ENCODE data around the gene CC2D2B. TPM values are rescaled to one million over a fixed set of nuclear protein-coding genes. Genes with fewer than 3 reads are reported as not detected.
"Not testable (repeated sequence)": the region's sequence is repeated elsewhere in the genome, so short reads cannot be mapped to it uniquely, and the experiment has no call there.

The CC2D2B gene
- total RNA-seq, 1 experiment from 2014 or later = not detected

DNA sequence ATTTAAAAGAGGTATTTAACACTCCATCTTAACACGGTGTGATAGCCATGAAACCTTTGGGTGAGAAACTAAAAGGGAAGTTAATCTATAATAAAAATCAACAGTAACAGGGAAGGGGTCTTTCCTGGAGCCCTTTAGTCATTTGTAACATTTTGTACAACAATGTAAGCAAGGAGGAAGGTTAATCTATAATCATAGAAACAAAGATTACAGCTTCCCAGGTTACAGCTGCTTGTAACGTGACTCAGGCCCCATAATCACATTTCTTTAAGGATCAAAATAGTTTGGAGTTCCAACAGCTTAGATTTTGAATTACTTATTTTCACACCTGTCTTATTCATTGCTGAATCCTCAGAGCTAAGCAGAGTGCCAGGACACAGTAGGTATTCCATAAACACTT, 17.9 kb upstream of the CC2D2B start:
- Histone ChIP-seq H3K4me1 (ENCODE audit: insufficient read depth, low read length, poor library complexity, severe bottlenecking) (no peaks in the 10 kb centered on the region), H3K9me3 (ENCODE audit: low read depth, low read length, poor library complexity, severe bottlenecking) (no peaks in the 10 kb centered on the region), H3K36me3 (ENCODE audit: insufficient read depth, low read length, poor library complexity, severe bottlenecking) (no peaks in the 10 kb centered on the region), H3K27ac (ENCODE audit: low read depth, low read length, poor library complexity, severe bottlenecking) (no peak overlapping the region), H3K27me3 (replicated peaks; ENCODE audit: insufficient read depth, low read depth, low read length, poor library complexity) (no peaks in the 10 kb centered on the region), H3K4me3 (ENCODE audit: low read depth, low read length, poor library complexity, severe bottlenecking) (no peak overlapping the region)
- intact Hi-C loops (cut with micrococcal nuclease; ENCODE audit: unreplicated experiment) = no loop called here
- ChIA-PET POLR2A (ENCODE audit: low non-redundant PET) (no interaction called here), CTCF (no interaction called here)
- no TSS peak for BruUV-seq (replicated peaks)
- no peak for DNase-seq (ENCODE audit: low spot score)
- TF ChIP-seq, protein P1, sequence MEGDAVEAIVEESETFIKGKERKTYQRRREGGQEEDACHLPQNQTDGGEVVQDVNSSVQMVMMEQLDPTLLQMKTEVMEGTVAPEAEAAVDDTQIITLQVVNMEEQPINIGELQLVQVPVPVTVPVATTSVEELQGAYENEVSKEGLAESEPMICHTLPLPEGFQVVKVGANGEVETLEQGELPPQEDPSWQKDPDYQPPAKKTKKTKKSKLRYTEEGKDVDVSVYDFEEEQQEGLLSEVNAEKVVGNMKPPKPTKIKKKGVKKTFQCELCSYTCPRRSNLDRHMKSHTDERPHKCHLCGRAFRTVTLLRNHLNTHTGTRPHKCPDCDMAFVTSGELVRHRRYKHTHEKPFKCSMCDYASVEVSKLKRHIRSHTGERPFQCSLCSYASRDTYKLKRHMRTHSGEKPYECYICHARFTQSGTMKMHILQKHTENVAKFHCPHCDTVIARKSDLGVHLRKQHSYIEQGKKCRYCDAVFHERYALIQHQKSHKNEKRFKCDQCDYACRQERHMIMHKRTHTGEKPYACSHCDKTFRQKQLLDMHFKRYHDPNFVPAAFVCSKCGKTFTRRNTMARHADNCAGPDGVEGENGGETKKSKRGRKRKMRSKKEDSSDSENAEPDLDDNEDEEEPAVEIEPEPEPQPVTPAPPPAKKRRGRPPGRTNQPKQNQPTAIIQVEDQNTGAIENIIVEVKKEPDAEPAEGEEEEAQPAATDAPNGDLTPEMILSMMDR (conservative IDR thresholded peaks at IDR 0.05; ENCODE audit: low read depth, low read length) = no peak
- TF ChIP-seq EZH2 (IDR thresholded peaks at IDR 0.05; ENCODE audit: borderline replicate concordance, low read depth, low read length, poor library complexity, severe bottlenecking) = no peak

DNA sequence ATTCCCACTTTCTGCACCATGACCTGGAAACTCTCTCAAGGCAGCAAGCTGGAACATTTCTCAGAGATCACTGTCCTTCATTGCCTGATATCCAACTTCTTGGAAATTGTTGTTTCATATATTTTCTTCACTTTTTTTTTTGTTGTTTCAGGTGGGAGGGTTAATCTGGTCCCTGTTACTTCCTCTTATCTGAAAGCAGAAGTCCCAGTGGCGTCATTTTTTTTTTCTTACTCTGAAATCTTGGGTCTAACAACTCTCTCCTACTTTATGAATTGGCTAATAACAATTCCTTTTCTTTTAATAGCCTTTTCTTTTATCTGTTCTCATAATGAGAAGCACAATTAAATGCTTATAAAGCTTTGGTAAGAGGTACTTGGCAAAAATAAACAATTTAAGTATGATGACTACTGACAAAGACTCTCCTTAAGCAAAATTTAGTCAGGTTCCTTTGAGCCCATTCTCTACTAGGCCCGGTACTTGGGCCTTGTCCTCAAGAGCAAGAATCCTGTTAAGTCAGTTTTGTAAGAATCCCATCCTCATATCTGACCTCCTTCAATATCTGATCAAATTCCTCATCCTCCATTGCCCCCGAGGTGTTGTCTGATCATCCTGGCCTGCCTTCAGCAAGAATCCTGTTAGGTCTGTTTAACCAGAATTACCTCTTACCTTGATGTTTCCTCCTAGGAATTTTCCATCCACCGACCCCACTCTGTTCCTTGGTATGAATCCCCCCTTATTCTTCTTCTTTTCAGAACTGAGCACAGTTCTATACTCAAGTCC, 11.5 kb upstream of the CC2D2B start:
- no peaks in the 10 kb centered on the region for H3K9me3 ChIP-seq (ENCODE audit: low read depth, low read length, poor library complexity, severe bottlenecking)
- H3K4me3 ChIP-seq (ENCODE audit: low read depth, low read length, poor library complexity, severe bottlenecking) = no peak overlapping the region
- BruUV-seq (replicated peaks) = no TSS peak
- ChIA-PET POLR2A (ENCODE audit: low non-redundant PET) (no interaction called here), CTCF (no interaction called here)
- H3K4me1 ChIP-seq (ENCODE audit: insufficient read depth, low read length, poor library complexity, severe bottlenecking) = no peaks in the 10 kb centered on the region
- no peaks in the 10 kb centered on the region for H3K36me3 ChIP-seq (ENCODE audit: insufficient read depth, low read length, poor library complexity, severe bottlenecking)
- no peaks in the 10 kb centered on the region for H3K27me3 ChIP-seq (replicated peaks; ENCODE audit: insufficient read depth, low read depth, low read length, poor library complexity)
- intact Hi-C loops (cut with micrococcal nuclease; ENCODE audit: unreplicated experiment) = no loop called here
- TF ChIP-seq, protein P1 (conservative IDR thresholded peaks at IDR 0.05; ENCODE audit: low read depth, low read length) = no peak
- no peak for TF ChIP-seq EZH2 (IDR thresholded peaks at IDR 0.05; ENCODE audit: borderline replicate concordance, low read depth, low read length, poor library complexity, severe bottlenecking)
- DNase-seq (ENCODE audit: low spot score) = no peak
- H3K27ac ChIP-seq (ENCODE audit: low read depth, low read length, poor library complexity, severe bottlenecking) = no peak overlapping the region

DNA sequence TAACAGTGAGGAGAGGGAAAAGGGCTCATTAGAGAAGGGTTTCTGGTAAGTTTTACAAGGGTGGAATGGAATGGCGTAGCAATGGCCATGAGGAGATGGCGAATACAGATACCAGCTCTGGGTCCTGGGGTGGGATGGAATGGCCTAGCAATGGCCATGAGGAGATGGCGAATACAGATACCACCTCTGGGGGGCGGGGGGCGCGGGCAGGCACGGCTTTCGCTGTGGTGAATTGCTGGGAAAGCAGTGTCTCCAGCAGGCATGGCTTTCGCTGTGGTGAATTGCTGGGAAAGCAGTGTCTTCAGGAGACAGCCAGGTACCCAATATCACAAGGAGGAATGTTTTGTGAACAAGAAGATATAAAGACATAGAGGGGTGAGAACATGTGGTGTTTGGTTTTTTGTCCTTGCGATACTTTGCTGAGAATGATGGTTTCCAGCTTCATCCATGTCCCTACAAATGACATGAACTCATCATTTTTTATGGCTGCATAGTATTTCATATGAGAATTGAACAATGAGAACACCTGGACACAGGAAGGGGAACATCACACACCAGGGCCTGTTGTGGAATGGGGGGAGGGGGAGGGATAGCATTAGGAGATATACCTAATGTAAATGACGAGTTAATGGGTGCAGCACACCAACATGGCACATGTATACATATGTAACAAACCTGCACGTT, 1.7 kb upstream of the CC2D2B start:
- not testable (repeated sequence) for BruUV-seq (replicated peaks)
- CTCF ChIA-PET = interaction anchor here (0.6 kb wide), 1 partner anchor 212 kb away, joined by 5 read pairs; no protein-coding TSS in a partner anchor
- intact Hi-C loops (cut with micrococcal nuclease; ENCODE audit: unreplicated experiment) = loop anchor here (5.0 kb wide), 1 partner anchor 214 kb away; the partner anchor contains the start of gene TCTN3

More for the DNA sequence above, 1.7 kb upstream of the CC2D2B start:
- H3K4me1 ChIP-seq (ENCODE audit: insufficient read depth, low read length, poor library complexity, severe bottlenecking); H3K9me3 ChIP-seq (ENCODE audit: low read depth, low read length, poor library complexity, severe bottlenecking); H3K27ac ChIP-seq (ENCODE audit: low read depth, low read length, poor library complexity, severe bottlenecking); POLR2A ChIA-PET (ENCODE audit: low non-redundant PET); H3K4me3 ChIP-seq (ENCODE audit: low read depth, low read length, poor library complexity, severe bottlenecking); DNase-seq (ENCODE audit: low spot score); H3K36me3 ChIP-seq (ENCODE audit: insufficient read depth, low read length, poor library complexity, severe bottlenecking); H3K27me3 ChIP-seq (replicated peaks; ENCODE audit: insufficient read depth, low read depth, low read length, poor library complexity): not testable (repeated sequence)
